Measurements from ENCODE around the gene ELN.

The ELN gene

GRCh38 chr7:74027683-74028320, at the start of gene ELN:
TSS of gene ELN (plus strand) at chr7:74028173. CDS start at chr7:74028188, 15 bp downstream.
- TF ChIP-seq TEAD4 (IDR thresholded peaks at IDR 0.05), result no peak
- TF ChIP-seq TCF12 (IDR thresholded peaks at IDR 0.05; ENCODE audit: low read depth), result no peak
- TF ChIP-seq, protein P1, sequence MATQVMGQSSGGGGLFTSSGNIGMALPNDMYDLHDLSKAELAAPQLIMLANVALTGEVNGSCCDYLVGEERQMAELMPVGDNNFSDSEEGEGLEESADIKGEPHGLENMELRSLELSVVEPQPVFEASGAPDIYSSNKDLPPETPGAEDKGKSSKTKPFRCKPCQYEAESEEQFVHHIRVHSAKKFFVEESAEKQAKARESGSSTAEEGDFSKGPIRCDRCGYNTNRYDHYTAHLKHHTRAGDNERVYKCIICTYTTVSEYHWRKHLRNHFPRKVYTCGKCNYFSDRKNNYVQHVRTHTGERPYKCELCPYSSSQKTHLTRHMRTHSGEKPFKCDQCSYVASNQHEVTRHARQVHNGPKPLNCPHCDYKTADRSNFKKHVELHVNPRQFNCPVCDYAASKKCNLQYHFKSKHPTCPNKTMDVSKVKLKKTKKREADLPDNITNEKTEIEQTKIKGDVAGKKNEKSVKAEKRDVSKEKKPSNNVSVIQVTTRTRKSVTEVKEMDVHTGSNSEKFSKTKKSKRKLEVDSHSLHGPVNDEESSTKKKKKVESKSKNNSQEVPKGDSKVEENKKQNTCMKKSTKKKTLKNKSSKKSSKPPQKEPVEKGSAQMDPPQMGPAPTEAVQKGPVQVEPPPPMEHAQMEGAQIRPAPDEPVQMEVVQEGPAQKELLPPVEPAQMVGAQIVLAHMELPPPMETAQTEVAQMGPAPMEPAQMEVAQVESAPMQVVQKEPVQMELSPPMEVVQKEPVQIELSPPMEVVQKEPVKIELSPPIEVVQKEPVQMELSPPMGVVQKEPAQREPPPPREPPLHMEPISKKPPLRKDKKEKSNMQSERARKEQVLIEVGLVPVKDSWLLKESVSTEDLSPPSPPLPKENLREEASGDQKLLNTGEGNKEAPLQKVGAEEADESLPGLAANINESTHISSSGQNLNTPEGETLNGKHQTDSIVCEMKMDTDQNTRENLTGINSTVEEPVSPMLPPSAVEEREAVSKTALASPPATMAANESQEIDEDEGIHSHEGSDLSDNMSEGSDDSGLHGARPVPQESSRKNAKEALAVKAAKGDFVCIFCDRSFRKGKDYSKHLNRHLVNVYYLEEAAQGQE (IDR thresholded peaks at IDR 0.05; ENCODE audit: low read depth), result no peak
- TF ChIP-seq EGR1 (IDR thresholded peaks at IDR 0.05), result no peak
- TF ChIP-seq MAX (IDR thresholded peaks at IDR 0.05), result no peak
- TF ChIP-seq EP300 (IDR thresholded peaks at IDR 0.05; ENCODE audit: borderline replicate concordance), result no peak
- no peak for TF ChIP-seq ZBTB7A (IDR thresholded peaks at IDR 0.05; ENCODE audit: low read depth)
- no peak for TF ChIP-seq FOXM1 (IDR thresholded peaks at IDR 0.05; ENCODE audit: borderline replicate concordance, low read depth)
- no peak for TF ChIP-seq RAD21 (IDR thresholded peaks at IDR 0.05; ENCODE audit: low read depth)
- TF ChIP-seq CREB1 (IDR thresholded peaks at IDR 0.05; ENCODE audit: low read depth), result no peak
- TF ChIP-seq YY1 (IDR thresholded peaks at IDR 0.05; ENCODE audit: low read depth), result no peak
- no peak for TF ChIP-seq TAF1 (IDR thresholded peaks at IDR 0.05; ENCODE audit: low read depth)
- TF ChIP-seq CEBPB (IDR thresholded peaks at IDR 0.05), result no peak
- TF ChIP-seq NFIC (IDR thresholded peaks at IDR 0.05), result no peak
- no peak for TF ChIP-seq USF1 (IDR thresholded peaks at IDR 0.05)

DNA sequence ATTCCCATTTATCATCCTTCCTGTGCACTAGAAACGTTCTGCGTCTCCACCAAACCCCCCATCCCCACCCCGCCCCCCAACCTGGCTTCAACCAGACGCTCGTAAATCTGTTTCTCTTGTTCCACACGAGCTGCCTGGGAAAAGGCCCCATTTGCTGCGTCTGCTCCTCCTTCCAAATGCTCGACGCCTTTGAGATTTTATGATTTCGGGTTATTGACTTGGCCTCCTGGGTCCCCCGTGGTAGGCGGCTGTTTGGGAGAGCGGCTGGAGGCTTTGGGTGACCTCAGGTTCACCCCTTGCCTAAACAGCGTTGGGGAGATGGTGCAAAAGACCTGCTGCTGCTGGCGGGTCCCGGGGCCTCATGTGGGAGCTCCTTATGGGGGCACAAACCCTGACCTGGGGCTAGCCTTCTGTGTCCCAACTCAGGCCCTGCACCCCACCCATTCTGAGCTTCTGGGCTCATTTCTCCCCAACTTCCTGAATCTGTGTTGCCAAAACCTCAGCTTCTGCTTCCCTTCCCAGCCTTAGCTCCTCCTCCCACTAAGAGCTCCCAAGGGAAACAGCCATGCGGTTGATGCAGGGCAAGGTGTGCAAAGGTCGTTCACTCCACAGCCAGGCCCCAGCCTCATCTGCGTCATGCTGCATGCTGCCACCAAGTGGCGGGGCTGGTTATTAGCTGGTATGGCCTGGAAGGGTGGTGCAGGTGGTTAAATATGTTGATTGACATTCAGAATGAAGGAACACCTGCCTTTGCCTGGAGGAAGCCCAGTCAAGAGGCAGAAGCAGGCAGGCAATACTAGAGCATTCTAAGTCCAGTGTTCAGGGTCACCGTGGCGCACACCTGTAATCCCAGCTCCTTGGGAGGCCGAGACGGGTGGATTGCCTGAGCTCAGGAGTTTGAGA, 49.1 kb upstream of the ELN start:
- no peak for TF ChIP-seq ZBTB7A (IDR thresholded peaks at IDR 0.05; ENCODE audit: low read depth)
- TF ChIP-seq RAD21 (IDR thresholded peaks at IDR 0.05; ENCODE audit: low read depth), result peak; percentile 78

GRCh38 chr7:73980206-73980605, 47.8 kb upstream of the ELN start:
- TF ChIP-seq ZBTB7A (IDR thresholded peaks at IDR 0.05; ENCODE audit: low read depth) (no peak), CEBPB (IDR thresholded peaks at IDR 0.05) (no peak), USF1 (IDR thresholded peaks at IDR 0.05) (no peak), FOXM1 (IDR thresholded peaks at IDR 0.05; ENCODE audit: borderline replicate concordance, low read depth) (no peak), TCF12 (IDR thresholded peaks at IDR 0.05; ENCODE audit: low read depth) (no peak), NFIC (IDR thresholded peaks at IDR 0.05) (no peak)

- no peak for TF ChIP-seq TCF12 (IDR thresholded peaks at IDR 0.05; ENCODE audit: low read depth)
- no peak for TF ChIP-seq NFIC (IDR thresholded peaks at IDR 0.05)
- TF ChIP-seq USF1 (IDR thresholded peaks at IDR 0.05), result no peak
- TF ChIP-seq EP300 (IDR thresholded peaks at IDR 0.05; ENCODE audit: borderline replicate concordance), result no peak
- no peak for TF ChIP-seq TAF1 (IDR thresholded peaks at IDR 0.05; ENCODE audit: low read depth)
- no peak for TF ChIP-seq EGR1 (IDR thresholded peaks at IDR 0.05)
Observed at GRCh38 chr7:73981933-73982332, 46.0 kb upstream of the ELN start.

DNA sequence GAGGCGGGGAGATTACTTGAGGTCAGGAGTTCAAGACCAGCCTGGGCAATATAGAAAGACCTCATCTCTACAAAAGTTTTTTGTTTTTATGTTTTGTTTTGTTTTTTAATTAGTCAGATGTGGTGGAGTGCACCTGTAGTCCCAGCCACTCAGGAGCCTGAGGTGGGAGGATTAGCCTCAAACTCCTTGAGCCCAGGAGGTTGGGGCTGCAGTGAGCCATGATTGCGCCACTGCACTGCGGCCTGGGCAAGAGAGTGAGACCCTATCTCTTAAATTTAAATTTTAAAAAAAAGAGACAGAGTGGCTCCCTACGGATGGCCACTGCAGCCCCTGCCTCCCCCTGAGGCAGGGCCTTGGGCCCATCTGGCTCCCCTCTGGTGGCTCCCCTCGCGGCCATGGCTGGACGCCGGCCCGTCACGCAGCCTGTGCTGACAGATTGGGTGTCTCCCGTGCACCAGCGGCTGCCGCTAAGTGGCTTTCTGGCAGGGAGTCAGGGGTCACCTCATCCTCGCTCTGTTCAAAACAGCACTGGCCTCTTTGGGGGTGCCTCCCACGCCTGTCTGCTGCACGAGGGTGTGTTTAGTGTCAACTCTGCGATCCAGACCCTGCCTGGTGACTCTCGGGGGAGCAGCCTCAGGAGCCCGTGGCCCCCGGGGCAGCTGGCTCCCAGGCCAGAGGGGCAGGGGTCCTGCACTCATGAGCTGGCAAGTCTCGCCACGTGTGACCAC, 44.4 kb upstream of the ELN start:
- no peak for TF ChIP-seq CEBPB (IDR thresholded peaks at IDR 0.05)
- TF ChIP-seq CREB1 (IDR thresholded peaks at IDR 0.05; ENCODE audit: low read depth), result no peak
- TF ChIP-seq TAF1 (IDR thresholded peaks at IDR 0.05; ENCODE audit: low read depth), result no peak
- no peak for TF ChIP-seq ZBTB7A (IDR thresholded peaks at IDR 0.05; ENCODE audit: low read depth)
- no peak for TF ChIP-seq FOXM1 (IDR thresholded peaks at IDR 0.05; ENCODE audit: borderline replicate concordance, low read depth)
- TF ChIP-seq EP300 (IDR thresholded peaks at IDR 0.05; ENCODE audit: borderline replicate concordance), result no peak
- no peak for TF ChIP-seq USF1 (IDR thresholded peaks at IDR 0.05)
- no peak for TF ChIP-seq RAD21 (IDR thresholded peaks at IDR 0.05; ENCODE audit: low read depth)
- TF ChIP-seq YY1 (IDR thresholded peaks at IDR 0.05; ENCODE audit: low read depth), result no peak
- no peak for TF ChIP-seq TEAD4 (IDR thresholded peaks at IDR 0.05)
- no peak for TF ChIP-seq NFIC (IDR thresholded peaks at IDR 0.05)
- TF ChIP-seq MAX (IDR thresholded peaks at IDR 0.05), result no peak
- TF ChIP-seq, protein P1 (IDR thresholded peaks at IDR 0.05; ENCODE audit: low read depth), result no peak
- no peak for TF ChIP-seq TCF12 (IDR thresholded peaks at IDR 0.05; ENCODE audit: low read depth)
- TF ChIP-seq EGR1 (IDR thresholded peaks at IDR 0.05), result no peak
